HepG2 (cell line): ENCODE data around the gene KLKB1. TPM values are rescaled to one million over a fixed set of nuclear protein-coding genes. Genes with fewer than 3 reads are reported as not detected.

Source experiments
- ETV6 ChIP-seq: sonication (generic); formaldehyde crosslinking; conservative IDR thresholded peaks from 2 replicates; pipeline ENCODE4 v1.4.0; 2020; ENCODE audit warnings: missing genetic modification reagents
- HMG20B ChIP-seq: conservative IDR thresholded peaks from 2 replicates; pipeline ENCODE4 v1.6.1; 2016; ENCODE audit warnings: missing genetic modification reagents, missing compliant biosample characterization
- HNF4G ChIP-seq, 2 experiments: sonication (generic) in 1 of 2; formaldehyde crosslinking in 1 of 2; IDR thresholded peaks; 2 replicates each; pipeline versions ENCODE4 v1.4.0 to v1.6.1; 2011 to 2020; ENCODE audit warnings: borderline replicate concordance in 2 of 2, low read depth in 2 of 2, mild to moderate bottlenecking in 2 of 2, low read length in 1 of 2, missing genetic modification reagents in 1 of 2, moderate library complexity in 1 of 2
- KAT7 ChIP-seq: IDR thresholded peaks from 2 replicates; pipeline ENCODE4 v1.6.1; 2018; ENCODE audit warnings: borderline replicate concordance, missing compliant biosample characterization
- KMT2B ChIP-seq: IDR thresholded peaks from 2 replicates; pipeline ENCODE4 v1.6.1; 2016; ENCODE audit warnings: missing genetic modification reagents, missing compliant biosample characterization
- MED13 ChIP-seq: sonication (generic); formaldehyde crosslinking; IDR thresholded peaks from 2 replicates; pipeline ENCODE4 v1.5.0; 2020; ENCODE audit warnings: missing genetic modification reagents
- MEIS1 ChIP-seq: sonication (generic); formaldehyde crosslinking; IDR thresholded peaks from 2 replicates; pipeline ENCODE4 v1.9.0; 2021; ENCODE audit warnings: mild to moderate bottlenecking, missing genetic modification reagents, moderate library complexity, borderline replicate concordance
- NCOA1 ChIP-seq: sonication (generic); formaldehyde crosslinking; IDR thresholded peaks from 2 replicates; pipeline ENCODE4 v1.9.0; 2021; ENCODE audit warnings: missing genetic modification reagents
- PCBP2 ChIP-seq: fragments of 200-400 bp; formaldehyde crosslinking; optimal IDR thresholded peaks from 2 replicates; pipeline ENCODE3; 2018; ENCODE audit warnings: low read length, low read depth; ENCODE audit not compliant: poor library complexity, severe bottlenecking
- RARG ChIP-seq: sonication (generic); formaldehyde crosslinking; IDR thresholded peaks from 2 replicates; pipeline ENCODE4 v1.4.0; 2020; ENCODE audit warnings: low read depth, mild to moderate bottlenecking, missing genetic modification reagents
- SAP130 ChIP-seq: IDR thresholded peaks from 2 replicates; pipeline ENCODE4 v1.6.1; 2016; ENCODE audit warnings: low read depth
- SIX4 ChIP-seq: sonication (generic); formaldehyde crosslinking; IDR thresholded peaks from 2 replicates; pipeline ENCODE4 v1.4.0; 2020; ENCODE audit warnings: missing genetic modification reagents
- SMARCC2 ChIP-seq: fragments of 450-650 bp; IDR thresholded peaks from 2 replicates; pipeline ENCODE4 v1.6.1; 2017; ENCODE audit warnings: antibody characterized with exemption, mild to moderate bottlenecking
- STAT5B ChIP-seq: sonication (generic); formaldehyde crosslinking; IDR thresholded peaks from 2 replicates; pipeline ENCODE4 v1.4.0; 2020; ENCODE audit warnings: missing genetic modification reagents
- TOE1 ChIP-seq: sonication (generic); formaldehyde crosslinking; IDR thresholded peaks from 2 replicates; pipeline ENCODE4 v1.4.0; 2020; ENCODE audit warnings: mild to moderate bottlenecking, missing genetic modification reagents
- TRIM24 ChIP-seq: sonication (generic); formaldehyde crosslinking; IDR thresholded peaks from 2 replicates; pipeline ENCODE4 v1.8.0; 2022; ENCODE audit warnings: mild to moderate bottlenecking, missing genetic modification reagents
- ZBTB3 ChIP-seq: sonication (generic); formaldehyde crosslinking; IDR thresholded peaks from 2 replicates; pipeline ENCODE4 v1.4.0; 2020; ENCODE audit warnings: low read depth, mild to moderate bottlenecking, moderate library complexity, missing genetic modification reagents, borderline replicate concordance
- ZNF124 ChIP-seq: sonication (generic); formaldehyde crosslinking; IDR thresholded peaks from 2 replicates; pipeline ENCODE4 v1.4.0; 2020; ENCODE audit warnings: missing genetic modification reagents
- ZNF274 ChIP-seq: sonication (generic); formaldehyde crosslinking; IDR thresholded peaks from 2 replicates; pipeline ENCODE4 v1.5.1; 2020; ENCODE audit warnings: mild to moderate bottlenecking, missing genetic modification reagents
- ZNF3 ChIP-seq: IDR thresholded peaks from 2 replicates; pipeline ENCODE4 v1.7.0; 2017; ENCODE audit warnings: inconsistent platforms
- ZNF563 ChIP-seq: sonication (generic); formaldehyde crosslinking; IDR thresholded peaks from 2 replicates; pipeline ENCODE4 v1.8.0; 2022; ENCODE audit warnings: mild to moderate bottlenecking, moderate library complexity, missing genetic modification reagents
- ZNF713 ChIP-seq: sonication (generic); formaldehyde crosslinking; IDR thresholded peaks from 2 replicates; pipeline ENCODE4 v1.4.0; 2020; ENCODE audit warnings: mild to moderate bottlenecking, missing genetic modification reagents
- ZNF75D ChIP-seq: sonication (generic); formaldehyde crosslinking; IDR thresholded peaks from 2 replicates; pipeline ENCODE4 v1.8.1; 2023; ENCODE audit warnings: missing genetic modification reagents, mild to moderate bottlenecking, borderline replicate concordance
- ZSCAN12 ChIP-seq: sonication (generic); formaldehyde crosslinking; IDR thresholded peaks from 2 replicates; pipeline ENCODE4 v1.9.0; 2021; ENCODE audit warnings: mild to moderate bottlenecking, missing genetic modification reagents
- polyA plus RNA-seq, 8 experiments: library from polyadenylated mRNA; depleted of rRNA in 3 of 8; stranded (reverse) in 7 of 8; unstranded in 1 of 8; fragments of >200 nt; fragmentation: Illumina TruSeq in 4 of 8; extraction: Trizol in 4 of 8; gene quantifications; 2 replicates each; pipeline versions ENCODE4 v1.2.1 to v1.2.3, GENCODE V29; 2011 to 2016; ENCODE audit warnings: low read depth in 4 of 8, missing spikeins in 1 of 8, mixed read lengths in 1 of 8; ENCODE audit not compliant: insufficient read depth in 1 of 8
- total RNA-seq, 5 experiments: library from RNA; depleted of rRNA; stranded (reverse); fragments of >200 nt; fragmentation: Illumina TruSeq; extraction: Trizol; gene quantifications; 2 replicates each; pipeline ENCODE4 v1.2.3, GENCODE V29; 2016; ENCODE audit warnings: low read depth in 1 of 5
- TF ChIP-seq, protein P1 (sequence below): sonication (generic); formaldehyde crosslinking; IDR thresholded peaks from 2 replicates; pipeline ENCODE4 v1.5.1; 2020; ENCODE audit warnings: mild to moderate bottlenecking, missing genetic modification reagents, borderline replicate concordance
- TF ChIP-seq, protein P2 (sequence below): sonication (generic); formaldehyde crosslinking; IDR thresholded peaks from 2 replicates; pipeline ENCODE4 v1.4.0; 2020; ENCODE audit warnings: missing genetic modification reagents
- TF ChIP-seq, protein P3 (sequence below): sonication (generic); formaldehyde crosslinking; IDR thresholded peaks from 2 replicates; pipeline ENCODE4 v1.5.1; 2020; ENCODE audit warnings: mild to moderate bottlenecking, missing genetic modification reagents, moderate library complexity
- TF ChIP-seq, protein P4 (sequence below): IDR thresholded peaks from 2 replicates; pipeline ENCODE4 v1.6.1; 2016; ENCODE audit warnings: control low read depth

The KLKB1 gene
- total and polyA plus RNA-seq, 2 of the 13 experiments (the other 11 are each of a cell fraction or from before 2014, with no cell fraction given) = 0.26 to 0.49 TPM

DNA sequence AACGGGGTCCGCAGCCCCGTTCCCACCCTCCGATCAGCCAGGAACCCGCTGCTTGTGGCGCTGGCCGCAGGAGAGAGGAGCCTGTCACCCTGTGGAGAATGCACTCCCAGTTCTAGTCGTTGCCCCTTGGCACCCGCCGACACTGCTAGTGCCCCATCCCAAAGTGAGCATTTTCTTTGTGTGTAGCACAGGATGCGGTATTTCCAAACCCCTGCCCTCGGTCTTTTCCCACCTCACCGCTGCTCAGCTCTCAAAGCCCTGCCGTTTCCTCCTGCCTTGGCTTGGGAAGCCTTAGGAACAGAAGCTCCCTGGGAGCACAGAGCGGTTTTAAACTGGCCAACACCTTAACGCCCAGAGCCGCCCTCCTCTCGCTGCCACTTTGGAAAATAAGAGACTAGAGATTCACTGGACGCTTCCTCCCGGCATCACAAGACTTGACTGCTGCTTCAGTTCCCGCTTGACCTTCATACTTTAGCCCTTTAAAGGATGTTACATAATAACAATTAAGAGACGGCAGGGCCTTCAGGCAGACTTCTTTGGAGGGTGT lies 35.2 kb upstream of the KLKB1 start (continued):
- TF ChIP-seq, protein P1, sequence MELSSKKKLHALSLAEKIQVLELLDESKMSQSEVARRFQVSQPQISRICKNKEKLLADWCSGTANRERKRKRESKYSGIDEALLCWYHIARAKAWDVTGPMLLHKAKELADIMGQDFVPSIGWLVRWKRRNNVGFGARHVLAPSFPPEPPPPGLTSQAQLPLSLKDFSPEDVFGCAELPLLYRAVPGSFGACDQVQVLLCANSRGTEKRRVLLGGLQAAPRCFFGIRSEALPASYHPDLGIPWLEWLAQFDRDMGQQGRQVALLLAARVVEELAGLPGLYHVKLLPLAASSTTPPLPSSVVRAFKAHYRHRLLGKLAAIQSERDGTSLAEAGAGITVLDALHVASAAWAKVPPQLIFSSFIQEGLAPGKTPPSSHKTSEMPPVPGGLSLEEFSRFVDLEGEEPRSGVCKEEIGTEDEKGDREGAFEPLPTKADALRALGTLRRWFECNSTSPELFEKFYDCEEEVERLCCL (CRISPR knock-in tag) = peak; percentile 34; the same call in 1 of the 2 replicates
- TF ChIP-seq SAP130 (CRISPR knock-in tag) (no peak), MED13 (CRISPR knock-in tag) (no peak), TRIM24 (CRISPR knock-in tag) (no peak), MEIS1 (CRISPR knock-in tag) (no peak), HNF4G (IDR thresholded peaks at IDR 0.05; ENCODE audit: borderline replicate concordance, low read depth, low read length) (0 out of 2 replicates have a peak, but pooled peaks have one; percentile 10), HNF4G (CRISPR knock-in tag; IDR thresholded peaks at IDR 0.05; ENCODE audit: borderline replicate concordance, low read depth) (no peak), HMG20B (no peak), ZNF124 (CRISPR knock-in tag) (no peak; the same call in 1 of the 2 replicates), TOE1 (CRISPR knock-in tag) (no peak), ZNF75D (CRISPR knock-in tag) (no peak), SIX4 (CRISPR knock-in tag) (no peak), ZNF563 (CRISPR knock-in tag) (no peak), KAT7 (CRISPR knock-in tag) (no peak), ZNF274 (CRISPR knock-in tag) (0 out of 2 replicates have a peak, but pooled peaks have one; percentile 14), ETV6 (no peak), NCOA1 (CRISPR knock-in tag) (no peak), ZNF3 (no peak), SMARCC2 (no peak), PCBP2 (no peak), KMT2B (CRISPR knock-in tag) (no peak), RARG (CRISPR knock-in tag) (no peak), ZBTB3 (CRISPR knock-in tag) (no peak), ZNF713 (CRISPR knock-in tag) (no peak), ZSCAN12 (no peak), STAT5B (CRISPR knock-in tag) (no peak)
- TF ChIP-seq, protein P2, sequence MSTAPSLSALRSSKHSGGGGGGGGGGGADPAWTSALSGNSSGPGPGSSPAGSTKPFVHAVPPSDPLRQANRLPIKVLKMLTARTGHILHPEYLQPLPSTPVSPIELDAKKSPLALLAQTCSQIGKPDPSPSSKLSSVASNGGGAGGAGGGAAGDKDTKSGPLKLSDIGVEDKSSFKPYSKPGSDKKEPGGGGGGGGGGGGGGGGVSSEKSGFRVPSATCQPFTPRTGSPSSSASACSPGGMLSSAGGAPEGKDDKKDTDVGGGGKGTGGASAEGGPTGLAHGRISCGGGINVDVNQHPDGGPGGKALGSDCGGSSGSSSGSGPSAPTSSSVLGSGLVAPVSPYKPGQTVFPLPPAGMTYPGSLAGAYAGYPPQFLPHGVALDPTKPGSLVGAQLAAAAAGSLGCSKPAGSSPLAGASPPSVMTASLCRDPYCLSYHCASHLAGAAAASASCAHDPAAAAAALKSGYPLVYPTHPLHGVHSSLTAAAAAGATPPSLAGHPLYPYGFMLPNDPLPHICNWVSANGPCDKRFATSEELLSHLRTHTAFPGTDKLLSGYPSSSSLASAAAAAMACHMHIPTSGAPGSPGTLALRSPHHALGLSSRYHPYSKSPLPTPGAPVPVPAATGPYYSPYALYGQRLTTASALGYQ (CRISPR knock-in tag) = no peak
- TF ChIP-seq, protein P3, sequence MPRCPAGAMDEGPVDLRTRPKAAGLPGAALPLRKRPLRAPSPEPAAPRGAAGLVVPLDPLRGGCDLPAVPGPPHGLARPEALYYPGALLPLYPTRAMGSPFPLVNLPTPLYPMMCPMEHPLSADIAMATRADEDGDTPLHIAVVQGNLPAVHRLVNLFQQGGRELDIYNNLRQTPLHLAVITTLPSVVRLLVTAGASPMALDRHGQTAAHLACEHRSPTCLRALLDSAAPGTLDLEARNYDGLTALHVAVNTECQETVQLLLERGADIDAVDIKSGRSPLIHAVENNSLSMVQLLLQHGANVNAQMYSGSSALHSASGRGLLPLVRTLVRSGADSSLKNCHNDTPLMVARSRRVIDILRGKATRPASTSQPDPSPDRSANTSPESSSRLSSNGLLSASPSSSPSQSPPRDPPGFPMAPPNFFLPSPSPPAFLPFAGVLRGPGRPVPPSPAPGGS (CRISPR knock-in tag) = no peak
- TF ChIP-seq, protein P4, sequence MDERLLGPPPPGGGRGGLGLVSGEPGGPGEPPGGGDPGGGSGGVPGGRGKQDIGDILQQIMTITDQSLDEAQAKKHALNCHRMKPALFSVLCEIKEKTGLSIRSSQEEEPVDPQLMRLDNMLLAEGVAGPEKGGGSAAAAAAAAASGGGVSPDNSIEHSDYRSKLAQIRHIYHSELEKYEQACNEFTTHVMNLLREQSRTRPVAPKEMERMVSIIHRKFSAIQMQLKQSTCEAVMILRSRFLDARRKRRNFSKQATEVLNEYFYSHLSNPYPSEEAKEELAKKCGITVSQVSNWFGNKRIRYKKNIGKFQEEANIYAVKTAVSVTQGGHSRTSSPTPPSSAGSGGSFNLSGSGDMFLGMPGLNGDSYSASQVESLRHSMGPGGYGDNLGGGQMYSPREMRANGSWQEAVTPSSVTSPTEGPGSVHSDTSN (CRISPR knock-in tag) = no peak
